Immature natural killer cell (primary cell): ENCODE results near the gene C5orf63. TPM values are rescaled to one million over a fixed set of nuclear protein-coding genes. Genes with fewer than 3 reads are reported as not detected.
"Not testable (repeated sequence)": the region's sequence is repeated elsewhere in the genome, so short reads cannot be mapped to it uniquely, and the experiment has no call there.

Experiments used
- DNase-seq, 3 donors: peaks; one replicate each; pipeline ENCODE4 v3.0.0; 2022; ENCODE audit warnings: mixed read lengths in 1 of 3
- H3K27ac Mint-ChIP-seq, 6 donors: one replicate each; pipeline ENCODE4 v1.8.0; 2020; ENCODE audit warnings: mixed read lengths in 6 of 6, mild to moderate bottlenecking in 5 of 6, inconsistent platforms in 4 of 6, moderate library complexity in 3 of 6
- H3K27me3 Mint-ChIP-seq, 3 donors: one replicate each; pipeline ENCODE4 v1.8.0; 2020 to 2021; ENCODE audit warnings: low read depth in 3 of 3, mild to moderate bottlenecking in 3 of 3, mixed read lengths in 3 of 3, moderate library complexity in 3 of 3, inconsistent platforms in 1 of 3
- H3K36me3 Mint-ChIP-seq, 3 donors: one replicate each; pipeline ENCODE4 v1.8.0; 2020; ENCODE audit warnings: mixed read lengths in 3 of 3, inconsistent platforms in 2 of 3, mild to moderate bottlenecking in 2 of 3
- H3K4me1 Mint-ChIP-seq, 2 donors: one replicate each; pipeline ENCODE4 v1.8.0; 2020; ENCODE audit warnings: inconsistent platforms in 2 of 2, mild to moderate bottlenecking in 2 of 2, mixed read lengths in 2 of 2, moderate library complexity in 1 of 2
- H3K4me3 Mint-ChIP-seq, 5 donors: one replicate each; pipeline ENCODE4 v1.8.0; 2020; ENCODE audit warnings: mild to moderate bottlenecking in 5 of 5, mixed read lengths in 5 of 5, inconsistent platforms in 3 of 5, moderate library complexity in 3 of 5
- H3K9me3 Mint-ChIP-seq, 6 donors: one replicate each; pipeline ENCODE4 v1.8.0; 2020; ENCODE audit warnings: mild to moderate bottlenecking in 6 of 6, mixed read lengths in 6 of 6, inconsistent platforms in 4 of 6, moderate library complexity in 3 of 6
- polyA plus RNA-seq, 3 donors: library from polyadenylated mRNA; unstranded; fragments of 300-500 nt; fragmentation: Illumina TruSeq; gene quantifications; one replicate each; pipeline ENCODE4 v1.2.3, GENCODE V29; 2021

C5orf63 gene
- 10 to 100 TPM in 1 of 3 donors, 1 to 10 TPM in 2; 9.0 to 12.5 (median 9.3) TPM for polyA plus RNA-seq

DNA sequence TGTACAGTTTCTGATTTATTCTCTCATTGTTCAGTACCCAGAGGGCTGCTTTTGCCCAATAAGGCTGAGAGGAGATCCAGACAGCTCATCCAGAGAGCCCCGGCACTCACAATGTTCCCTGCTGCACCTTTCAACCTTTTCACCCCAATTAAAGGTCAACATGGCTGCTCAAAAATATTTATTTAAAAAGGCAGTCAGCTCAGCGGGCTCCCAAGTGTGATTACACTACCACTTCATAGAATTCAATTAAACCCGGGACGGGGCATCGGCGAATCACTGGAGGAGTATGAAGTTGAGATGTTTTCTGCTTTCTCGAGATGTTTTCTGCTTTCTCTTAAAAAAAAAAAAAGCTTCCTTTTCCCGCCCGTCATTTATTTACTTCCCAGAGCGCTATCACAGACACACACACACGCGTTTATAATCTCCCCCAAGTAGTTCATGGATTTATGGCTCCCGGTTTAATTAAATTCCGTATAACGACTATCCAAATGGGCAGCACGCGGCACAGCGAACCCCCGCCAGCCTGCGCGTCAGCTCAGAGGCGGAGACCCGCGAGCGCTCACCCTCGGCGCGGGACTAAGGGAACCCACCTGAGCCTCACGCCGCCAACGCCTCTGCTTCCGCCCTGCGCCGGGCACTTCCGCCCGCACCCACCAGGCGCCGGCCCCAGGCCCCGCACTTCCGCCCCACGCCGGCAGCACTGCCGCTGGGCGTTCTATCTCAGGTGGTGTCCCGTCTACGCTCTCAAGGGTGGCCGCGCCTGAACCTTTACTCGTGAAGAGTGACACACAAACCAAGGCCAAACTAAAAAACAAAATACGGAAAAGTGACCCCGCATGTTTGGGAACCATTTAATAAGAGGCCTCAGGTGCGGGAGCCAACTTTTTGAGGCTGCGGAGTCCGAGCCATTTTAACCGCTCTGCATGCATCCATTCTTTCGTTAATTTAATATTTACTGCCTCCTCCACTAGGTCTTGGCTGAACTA lies at the start of gene C5orf63:
Gene C5orf63 (minus strand): TSS at position 642 of the 986 bp plus-strand sequence. CDS start 14,507 bp downstream, outside the sequence.
- H3K36me3 Mint-ChIP-seq = peaks cover 6 to 14% (median 14%) of the 10 kb centered on the region in 3 donors
- peak within 1 kb of the TSS; percentile 91 to 99 (median 96) for H3K4me3 Mint-ChIP-seq
- peak; percentile 72 to 77 (median 74) for DNase-seq
- H3K4me1 Mint-ChIP-seq = peaks cover 14 to 22% of the 10 kb centered on the region in 2 donors
- peak within 1 kb of the TSS; percentile 86 to 97 (median 96) for H3K27ac Mint-ChIP-seq
- H3K27me3 Mint-ChIP-seq = peaks cover 0 to 8% (median 2%) of the 10 kb centered on the region in 3 donors
- no peaks in the 10 kb centered on the region for H3K9me3 Mint-ChIP-seq

DNA sequence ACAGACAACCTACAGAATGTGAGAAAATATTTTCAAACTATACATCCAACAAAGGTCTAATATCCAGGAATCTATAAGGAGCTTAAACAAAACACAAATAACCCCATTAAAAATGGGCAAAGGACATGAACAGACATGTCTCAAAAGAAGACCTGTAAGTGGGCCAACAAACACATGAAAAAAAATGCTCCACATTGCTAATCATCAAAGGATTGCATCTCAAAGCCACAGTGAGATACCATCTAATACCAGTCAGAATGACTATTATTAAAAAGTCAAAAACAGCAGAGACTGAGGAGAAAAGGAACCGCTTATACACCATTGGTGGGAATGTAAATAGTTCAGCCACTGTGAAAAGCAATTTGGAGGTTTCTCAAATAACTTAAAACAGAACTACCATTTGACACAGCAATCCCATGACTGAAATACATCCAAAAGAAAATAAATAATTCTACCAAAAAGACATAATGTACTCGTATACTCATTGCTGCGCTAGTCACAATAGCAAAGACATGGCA lies 39.1 kb upstream of the C5orf63 start:
- no peak for DNase-seq
- no peak overlapping the region for H3K27ac Mint-ChIP-seq
- peaks cover 0 to 4% (median 0%) of the 10 kb centered on the region in 3 donors for H3K36me3 Mint-ChIP-seq
- H3K27me3 Mint-ChIP-seq = peaks cover 2 to 5% (median 3%) of the 10 kb centered on the region in 3 donors
- no peak overlapping the region for H3K4me3 Mint-ChIP-seq
- no peaks in the 10 kb centered on the region for H3K9me3 Mint-ChIP-seq
- no peaks in the 10 kb centered on the region for H3K4me1 Mint-ChIP-seq

DNA sequence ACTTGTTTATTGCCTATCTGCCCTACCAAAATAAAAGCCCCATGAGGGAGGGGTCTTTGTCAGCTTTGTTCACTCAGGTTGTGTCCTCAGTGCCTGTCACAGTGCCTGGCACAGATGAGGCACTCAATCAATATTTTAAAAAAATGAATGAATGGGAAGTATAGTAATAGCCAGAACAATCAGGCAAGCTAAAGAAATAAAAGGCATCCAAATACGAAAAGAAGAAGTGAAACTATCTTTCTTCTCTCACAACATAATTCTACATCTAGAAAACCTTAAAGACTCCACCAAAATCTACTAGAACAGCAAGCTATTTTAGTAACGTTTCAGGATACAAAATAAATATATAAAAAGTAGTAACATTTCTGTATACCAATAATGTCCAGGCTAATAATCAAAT lies 37.8 kb upstream of the C5orf63 start:
- no peaks in the 10 kb centered on the region for H3K9me3 Mint-ChIP-seq
- no peak for DNase-seq
- no peaks in the 10 kb centered on the region for H3K4me1 Mint-ChIP-seq
- no peak overlapping the region for H3K27ac Mint-ChIP-seq
- H3K27me3 Mint-ChIP-seq = peaks cover 2 to 5% (median 3%) of the 10 kb centered on the region in 3 donors
- H3K36me3 Mint-ChIP-seq = peaks cover 0 to 4% (median 0%) of the 10 kb centered on the region in 3 donors
- no peak overlapping the region for H3K4me3 Mint-ChIP-seq

DNA sequence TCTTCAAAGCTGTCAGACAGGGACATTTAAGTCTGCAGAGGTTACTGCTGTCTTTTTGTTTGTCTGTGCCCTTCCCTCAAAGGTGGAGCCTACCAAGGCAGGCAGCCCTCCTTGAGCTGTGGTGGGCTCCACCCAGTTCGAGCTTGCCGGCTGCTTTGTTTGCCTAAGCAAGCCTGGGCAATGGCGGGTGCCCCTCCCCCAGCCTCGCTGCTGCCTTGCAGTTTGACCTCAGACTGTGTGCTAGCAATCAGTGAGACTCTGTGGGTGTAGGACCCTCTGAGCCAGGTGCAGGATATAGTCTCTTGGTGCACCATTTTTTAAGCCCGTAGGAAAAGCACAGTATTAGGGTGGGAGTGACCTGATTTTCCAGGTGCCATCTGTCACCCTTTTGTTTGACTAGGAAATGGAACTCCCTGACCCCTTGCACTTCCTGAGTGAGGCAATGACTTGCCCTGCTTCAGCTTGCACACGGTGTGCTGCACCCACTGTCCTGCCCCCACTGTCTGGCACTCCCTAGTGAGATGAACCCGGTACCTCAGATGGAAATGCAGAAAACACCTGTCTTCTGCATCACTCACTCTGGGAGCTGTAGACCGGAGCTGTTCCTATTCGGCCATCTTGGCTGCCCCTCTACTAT lies 35.4 kb upstream of the C5orf63 start:
- not testable (repeated sequence) for H3K9me3 Mint-ChIP-seq, H3K27me3 Mint-ChIP-seq, DNase-seq, H3K36me3 Mint-ChIP-seq, H3K4me3 Mint-ChIP-seq, H3K27ac Mint-ChIP-seq, H3K4me1 Mint-ChIP-seq

DNA sequence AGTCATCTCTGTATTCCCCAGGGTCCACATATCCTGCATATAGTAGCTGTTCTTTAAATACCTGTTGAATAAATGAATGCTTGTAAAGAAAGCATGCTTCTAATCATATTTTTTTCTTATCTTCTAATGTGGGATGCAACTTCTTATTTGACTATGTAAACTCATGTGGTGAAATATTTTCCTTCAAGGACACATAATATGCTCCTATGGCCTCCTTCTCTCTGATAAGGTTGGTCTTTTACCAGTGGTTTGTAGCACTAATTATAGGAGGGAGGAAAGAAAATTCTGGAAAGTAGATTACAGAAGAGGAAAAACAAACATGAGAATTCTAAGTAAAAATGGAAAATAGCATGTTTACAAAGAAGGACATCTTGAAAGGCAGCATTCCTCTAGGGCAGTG lies 28.6 kb upstream of the C5orf63 start:
- Mint-ChIP-seq H3K27me3 (peaks cover 0 to 2% (median 2%) of the 10 kb centered on the region in 3 donors), H3K4me3 (no peak overlapping the region), H3K27ac (no peak overlapping the region), H3K9me3 (peaks cover 0 to 4% (median 0%) of the 10 kb centered on the region in 6 donors), H3K36me3 (peaks cover 0 to 6% (median 0%) of the 10 kb centered on the region in 3 donors), H3K4me1 (no peaks in the 10 kb centered on the region)
- no peak for DNase-seq

DNA sequence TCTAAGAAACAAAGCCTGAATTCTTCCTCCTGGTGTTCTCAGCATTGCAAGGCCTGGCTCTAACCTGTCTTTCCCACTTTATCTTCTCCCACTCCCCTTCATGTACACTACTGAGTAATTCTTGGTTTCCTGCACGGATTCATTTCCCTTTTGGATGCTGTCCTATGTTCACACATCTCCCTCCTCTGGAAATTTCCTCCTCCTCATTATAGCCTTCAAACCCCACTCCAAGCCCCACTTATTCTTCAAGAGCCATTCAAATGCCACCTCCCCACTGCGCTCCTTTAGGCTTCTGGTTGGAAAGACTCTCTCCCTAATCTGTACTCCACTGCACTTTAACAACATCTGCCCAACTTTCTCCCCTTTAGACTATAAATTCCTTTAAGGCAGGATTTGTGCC lies 28.2 kb upstream of the C5orf63 start:
- Mint-ChIP-seq H3K27ac (no peak overlapping the region), H3K4me3 (no peak overlapping the region), H3K9me3 (peaks cover 0 to 4% (median 0%) of the 10 kb centered on the region in 6 donors), H3K36me3 (peaks cover 0 to 6% (median 0%) of the 10 kb centered on the region in 3 donors), H3K4me1 (no peaks in the 10 kb centered on the region), H3K27me3 (peaks cover 0 to 2% (median 2%) of the 10 kb centered on the region in 3 donors)
- no peak for DNase-seq

DNA sequence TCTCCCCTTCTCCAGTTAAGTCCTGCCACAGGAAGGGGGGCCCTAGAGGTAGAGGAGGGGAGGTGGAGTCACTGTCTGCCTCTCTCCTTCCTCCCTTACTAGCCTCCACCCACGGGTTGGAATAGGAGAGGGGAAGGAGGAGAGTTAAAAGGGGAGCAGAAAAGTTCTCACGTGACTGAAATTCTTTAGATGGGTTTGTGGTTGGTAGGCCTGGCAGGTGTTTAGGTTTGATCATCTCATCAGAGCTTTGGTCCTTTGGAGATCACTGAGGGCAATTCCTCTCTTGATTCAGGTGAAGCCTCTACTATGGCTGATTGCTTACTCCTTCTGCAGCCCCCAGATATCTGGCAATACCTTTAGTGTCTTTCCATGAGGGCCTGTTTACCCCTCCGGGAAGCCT lies 24.9 kb upstream of the C5orf63 start:
- peaks cover 0 to 5% (median 2%) of the 10 kb centered on the region in 3 donors for H3K27me3 Mint-ChIP-seq
- no peaks in the 10 kb centered on the region for H3K4me1 Mint-ChIP-seq
- H3K4me3 Mint-ChIP-seq = no peak overlapping the region
- H3K9me3 Mint-ChIP-seq = peaks cover 0 to 4% (median 0%) of the 10 kb centered on the region in 6 donors
- peaks cover 0 to 6% (median 0%) of the 10 kb centered on the region in 3 donors for H3K36me3 Mint-ChIP-seq
- H3K27ac Mint-ChIP-seq = no peak overlapping the region
- no peak for DNase-seq

DNA sequence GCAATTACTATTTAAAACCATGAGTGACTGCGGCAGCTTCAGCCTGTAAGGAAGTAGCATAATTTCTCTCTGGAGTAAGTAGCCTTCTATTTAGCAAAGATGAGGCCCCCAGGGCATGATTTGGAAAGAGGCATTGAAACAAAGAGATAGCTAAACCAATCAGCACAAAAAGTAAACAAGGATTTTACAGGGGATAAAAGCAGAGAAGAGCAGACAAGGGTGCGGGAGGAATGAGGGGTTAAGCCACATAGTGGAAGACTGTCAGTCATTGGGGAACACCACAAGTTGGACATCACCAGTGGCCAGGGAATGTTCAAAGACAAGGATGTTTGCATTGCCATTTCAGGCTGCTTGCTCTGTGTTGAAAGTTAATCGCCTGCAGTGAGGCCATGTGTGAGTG lies 24.0 kb upstream of the C5orf63 start:
- H3K4me1 Mint-ChIP-seq = no peaks in the 10 kb centered on the region
- no peak overlapping the region for H3K27ac Mint-ChIP-seq
- H3K27me3 Mint-ChIP-seq = peaks cover 0 to 5% (median 2%) of the 10 kb centered on the region in 3 donors
- no peak overlapping the region for H3K4me3 Mint-ChIP-seq
- peaks cover 0 to 6% (median 0%) of the 10 kb centered on the region in 3 donors for H3K36me3 Mint-ChIP-seq
- no peak for DNase-seq
- H3K9me3 Mint-ChIP-seq = peaks cover 0 to 4% (median 0%) of the 10 kb centered on the region in 6 donors

DNA sequence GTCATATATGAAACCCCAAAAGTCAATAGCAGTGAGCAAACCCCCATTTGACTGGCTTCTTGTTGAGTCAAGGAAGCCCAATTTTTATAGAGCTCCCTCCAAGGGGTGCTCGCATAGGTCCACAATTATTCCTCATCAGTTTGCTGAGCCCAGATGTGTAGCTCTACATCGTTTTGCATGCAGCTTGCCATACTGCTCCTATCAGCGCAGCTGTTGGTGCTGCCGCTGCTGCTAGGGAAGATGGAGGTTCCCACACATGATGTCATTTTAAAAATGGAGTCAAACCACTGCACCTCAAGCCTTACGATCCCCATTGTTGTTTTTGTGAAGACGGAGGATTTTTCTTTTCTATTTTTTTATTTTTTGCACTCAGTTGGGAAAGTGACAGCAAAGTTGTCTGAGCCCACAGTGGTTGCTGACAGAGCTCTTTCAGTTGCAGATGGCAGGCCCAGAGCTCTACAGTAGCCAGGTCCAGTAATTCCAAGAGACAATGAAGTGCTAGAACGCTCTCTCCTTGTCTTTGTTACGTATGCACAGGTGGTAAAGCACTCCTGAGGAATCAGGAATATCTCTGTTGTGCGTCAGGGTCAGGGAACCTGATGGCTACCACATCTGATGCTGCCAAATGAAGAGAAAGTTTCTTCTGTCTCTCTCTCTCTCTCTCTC lies 23.2 kb upstream of the C5orf63 start:
- no peak overlapping the region for H3K4me3 Mint-ChIP-seq
- no peak overlapping the region for H3K27ac Mint-ChIP-seq
- peaks cover 0 to 6% (median 0%) of the 10 kb centered on the region in 3 donors for H3K36me3 Mint-ChIP-seq
- peaks cover 0 to 5% (median 2%) of the 10 kb centered on the region in 3 donors for H3K27me3 Mint-ChIP-seq
- no peaks in the 10 kb centered on the region for H3K4me1 Mint-ChIP-seq
- DNase-seq = no peak
- H3K9me3 Mint-ChIP-seq = peaks cover 0 to 4% (median 0%) of the 10 kb centered on the region in 6 donors

DNA sequence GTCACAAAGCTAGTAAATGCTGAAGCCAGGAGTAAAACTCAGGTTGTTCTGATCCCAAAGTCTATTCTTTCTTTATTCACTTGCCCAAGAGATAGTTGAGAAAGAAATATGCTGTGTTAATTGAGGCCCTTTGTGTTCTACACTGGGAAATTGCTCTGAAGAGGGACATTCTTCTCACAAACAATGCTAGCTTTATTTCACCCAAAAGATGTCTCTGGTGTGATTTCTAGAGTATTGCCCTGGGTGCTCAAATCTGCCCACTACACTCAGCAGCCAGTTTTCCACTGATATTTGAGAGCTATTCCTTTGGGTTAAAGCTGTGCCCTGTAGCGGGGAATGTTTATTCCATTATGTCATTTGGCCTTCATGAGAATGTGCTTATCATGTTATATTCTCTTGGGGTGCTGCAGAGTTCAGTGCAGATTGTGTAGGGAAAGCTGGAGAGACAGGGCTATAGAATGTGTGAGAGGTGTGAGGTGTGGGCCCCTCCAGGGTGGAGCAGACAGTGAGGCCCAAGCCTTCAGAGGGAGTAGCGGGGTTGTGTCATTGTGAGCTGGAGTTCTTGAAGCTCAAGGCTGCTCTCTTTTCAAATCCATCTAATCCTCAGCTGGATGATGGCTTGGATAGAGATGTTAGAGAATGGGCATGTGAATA lies 21.0 kb upstream of the C5orf63 start:
- no peak for DNase-seq
- H3K4me1 Mint-ChIP-seq = no peaks in the 10 kb centered on the region
- H3K27ac Mint-ChIP-seq = no peak overlapping the region
- H3K9me3 Mint-ChIP-seq = no peaks in the 10 kb centered on the region
- peaks cover 0 to 5% (median 2%) of the 10 kb centered on the region in 3 donors for H3K27me3 Mint-ChIP-seq
- peaks cover 0 to 6% (median 0%) of the 10 kb centered on the region in 3 donors for H3K36me3 Mint-ChIP-seq
- H3K4me3 Mint-ChIP-seq = no peak overlapping the region

DNA sequence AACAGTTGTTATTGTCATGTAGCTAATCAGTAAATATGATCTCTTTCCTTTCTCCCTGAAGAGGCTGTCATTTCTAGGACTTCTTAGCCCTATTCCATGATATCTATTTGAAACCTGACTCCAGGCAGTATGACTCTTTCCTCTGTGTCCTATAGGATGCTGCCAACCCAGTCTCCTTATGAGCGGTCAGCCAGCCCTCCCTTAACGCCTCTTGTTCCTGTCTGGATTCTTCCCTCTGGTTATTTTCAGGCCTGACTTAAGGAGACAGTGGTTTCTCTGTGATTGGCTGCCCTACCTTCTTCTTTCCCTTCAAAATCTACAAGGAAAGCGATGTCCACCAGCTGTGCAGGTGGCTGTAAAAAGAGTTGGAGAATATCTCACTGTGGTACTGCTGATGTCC lies 19.4 kb upstream of the C5orf63 start:
- no peaks in the 10 kb centered on the region for H3K9me3 Mint-ChIP-seq
- no peak for DNase-seq
- peaks cover 0 to 7% (median 4%) of the 10 kb centered on the region in 3 donors for H3K27me3 Mint-ChIP-seq
- no peak overlapping the region for H3K27ac Mint-ChIP-seq
- H3K36me3 Mint-ChIP-seq = peaks cover 0 to 4% (median 0%) of the 10 kb centered on the region in 3 donors
- H3K4me3 Mint-ChIP-seq = no peak overlapping the region
- no peaks in the 10 kb centered on the region for H3K4me1 Mint-ChIP-seq

DNA sequence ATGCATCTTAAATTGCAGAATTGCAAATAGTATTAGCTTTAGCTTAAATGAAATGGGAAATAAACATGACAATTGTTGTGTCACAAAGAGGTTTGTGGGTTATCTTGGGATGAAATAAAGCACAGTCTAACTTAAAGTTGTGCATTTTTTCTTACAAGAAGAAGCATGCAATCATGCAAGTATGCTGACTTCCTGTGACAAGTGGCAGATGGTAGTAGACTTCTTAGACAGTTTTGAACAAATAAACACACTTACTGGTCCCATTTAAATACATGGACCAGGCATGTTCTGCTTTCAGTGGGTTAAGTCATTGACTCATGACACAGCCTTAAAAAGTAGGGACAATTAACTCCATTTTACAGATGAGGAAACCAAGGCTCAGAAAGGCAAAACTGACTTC lies 15.9 kb upstream of the C5orf63 start:
- no peak overlapping the region for H3K27ac Mint-ChIP-seq
- DNase-seq = no peak
- no peaks in the 10 kb centered on the region for H3K9me3 Mint-ChIP-seq
- H3K4me1 Mint-ChIP-seq = no peaks in the 10 kb centered on the region
- H3K27me3 Mint-ChIP-seq = peaks cover 2 to 3% (median 2%) of the 10 kb centered on the region in 3 donors
- H3K36me3 Mint-ChIP-seq = no peaks in the 10 kb centered on the region
- H3K4me3 Mint-ChIP-seq = no peak overlapping the region

DNA sequence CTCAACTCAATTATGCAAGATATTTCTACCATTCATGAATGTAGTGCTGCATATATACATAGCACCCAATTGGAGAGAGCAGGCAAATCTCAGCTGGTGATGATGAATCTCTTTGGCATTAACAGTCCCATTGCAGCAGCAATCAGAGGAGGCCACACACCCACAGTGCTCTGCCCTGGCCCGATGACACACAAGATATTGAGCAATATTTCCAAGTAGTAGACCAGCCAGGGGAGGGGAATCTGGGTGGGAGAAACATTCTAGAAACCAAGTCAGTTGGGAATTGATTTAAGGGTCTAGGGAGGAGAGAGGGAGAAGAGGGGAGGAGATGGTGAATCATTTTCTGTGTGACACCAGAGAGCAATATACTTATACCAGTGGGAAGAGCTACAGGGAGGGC lies 14.9 kb upstream of the C5orf63 start:
- Mint-ChIP-seq H3K27ac (no peak overlapping the region), H3K4me1 (no peaks in the 10 kb centered on the region), H3K9me3 (no peaks in the 10 kb centered on the region), H3K27me3 (peaks cover 2 to 3% (median 2%) of the 10 kb centered on the region in 3 donors), H3K4me3 (no peak overlapping the region), H3K36me3 (no peaks in the 10 kb centered on the region)
- DNase-seq = no peak
